Measurements from ENCODE around the gene SMARCAL1. TPM values are rescaled to one million over a fixed set of nuclear protein-coding genes. Genes with fewer than 3 reads are reported as not detected.

The SMARCAL1 gene
- total RNA-seq, 1 donor from 2014 or later = 35.2 TPM

GRCh38 chr2:216371721-216372702 is 40.3 kb upstream of the SMARCAL1 start, which contains the start of gene MARCHF4:
Gene MARCHF4, minus strand, starts transcription at chr2:216372483. Its CDS starts 2,223 bp downstream, at chr2:216370260.
- H3K27me3 ChIP-seq (ENCODE audit: insufficient read depth, low read length) = no peaks in the 10 kb centered on the region
- Mint-ChIP-seq H3K27ac (ENCODE audit: unreplicated experiment) (peak within 1 kb of the TSS; percentile 93), H3K9me3 (ENCODE audit: unreplicated experiment) (peaks cover 2% of the 10 kb centered on the region), H3K36me3 (ENCODE audit: low read depth, unreplicated experiment) (peaks cover 3% of the 10 kb centered on the region), H3K4me1 (ENCODE audit: low read depth, unreplicated experiment) (peaks cover 59% of the 10 kb centered on the region), H3K4me3 (ENCODE audit: unreplicated experiment) (peak within 1 kb of the TSS; percentile 89), H3K27me3 (ENCODE audit: low read depth, unreplicated experiment) (no peaks in the 10 kb centered on the region)
- peaks cover 25% of the 10 kb centered on the region for H3K79me2 ChIP-seq (ENCODE audit: insufficient read depth, low read length)
- peak within 1 kb of the TSS; percentile 88 for H3K9ac ChIP-seq (ENCODE audit: low read length)
- peak within 1 kb of the TSS; percentile 47 for H2AFZ ChIP-seq (ENCODE audit: low read depth, low read length)
- H3K4me2 ChIP-seq (ENCODE audit: low read length) = peak within 1 kb of the TSS; percentile 96
- DNase-seq (ENCODE audit: low read depth) (peak; percentile 77), FAIRE-seq (no peak)
- H3K36me3 ChIP-seq (ENCODE audit: insufficient read depth, low read length) = no peaks in the 10 kb centered on the region
- H3K27ac ChIP-seq (ENCODE audit: low read depth, low read length) = peak within 1 kb of the TSS; percentile 98
- no peaks in the 10 kb centered on the region for H3K9me3 ChIP-seq (ENCODE audit: insufficient read depth, low read depth, low read length)
- peak within 1 kb of the TSS; percentile 69 for H3K4me3 ChIP-seq (ENCODE audit: insufficient read depth, low read depth, low read length)
- H3K4me1 ChIP-seq (ENCODE audit: insufficient read depth, low read length) = peaks cover 35% of the 10 kb centered on the region
- TF ChIP-seq EZH2 (IDR thresholded peaks at IDR 0.05; ENCODE audit: insufficient read depth, low read length) (no peak), CTCF (IDR thresholded peaks at IDR 0.05; ENCODE audit: insufficient read depth, low read depth, low read length) (no peak)
- H4K20me1 ChIP-seq (ENCODE audit: insufficient read depth, low read length) = peaks cover 20% of the 10 kb centered on the region

DNA sequence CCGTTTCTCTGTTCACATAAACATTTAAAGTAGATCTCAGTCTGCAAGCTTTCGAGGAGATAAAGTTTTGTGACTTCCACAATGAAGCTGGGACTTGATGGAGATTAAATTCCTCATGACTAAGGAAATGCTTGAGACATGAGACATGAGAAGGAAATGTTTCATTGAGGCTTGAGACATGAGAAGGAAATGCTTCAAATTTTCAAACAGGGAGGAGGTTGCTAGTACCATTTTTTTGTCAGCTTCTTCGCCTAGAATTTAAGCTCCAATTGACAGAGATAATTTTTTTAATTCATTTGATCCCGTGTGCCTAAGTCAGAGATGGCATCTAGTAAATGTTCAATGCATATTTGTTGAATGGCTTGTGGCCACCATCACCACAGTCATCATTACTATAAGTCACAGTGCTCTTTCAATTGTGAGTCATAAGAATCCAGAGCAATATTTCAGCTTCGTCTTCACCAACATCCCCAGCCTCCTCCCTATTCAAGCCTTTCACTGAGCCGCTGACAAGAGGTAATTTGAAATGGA is 39.5 kb upstream of the SMARCAL1 start:
- Mint-ChIP-seq H3K4me3 (ENCODE audit: unreplicated experiment) (peak overlapping the region; percentile 89), H3K4me1 (ENCODE audit: low read depth, unreplicated experiment) (peaks cover 52% of the 10 kb centered on the region), H3K27ac (ENCODE audit: unreplicated experiment) (peak overlapping the region; percentile 93), H3K9me3 (ENCODE audit: unreplicated experiment) (peaks cover 2% of the 10 kb centered on the region), H3K27me3 (ENCODE audit: low read depth, unreplicated experiment) (no peaks in the 10 kb centered on the region), H3K36me3 (ENCODE audit: low read depth, unreplicated experiment) (peaks cover 3% of the 10 kb centered on the region)
- Histone ChIP-seq H3K4me1 (ENCODE audit: insufficient read depth, low read length) (peaks cover 35% of the 10 kb centered on the region), H4K20me1 (ENCODE audit: insufficient read depth, low read length) (peaks cover 15% of the 10 kb centered on the region), H3K79me2 (ENCODE audit: insufficient read depth, low read length) (peaks cover 25% of the 10 kb centered on the region), H3K9me3 (ENCODE audit: insufficient read depth, low read depth, low read length) (no peaks in the 10 kb centered on the region), H3K27ac (ENCODE audit: low read depth, low read length) (peak overlapping the region; percentile 98), H3K4me3 (ENCODE audit: insufficient read depth, low read depth, low read length) (peak overlapping the region; percentile 69), H3K27me3 (ENCODE audit: insufficient read depth, low read length) (no peaks in the 10 kb centered on the region), H3K9ac (ENCODE audit: low read length) (peak overlapping the region; percentile 88), H3K4me2 (ENCODE audit: low read length) (peak overlapping the region; percentile 96), H2AFZ (ENCODE audit: low read depth, low read length) (peak overlapping the region; percentile 27), H3K36me3 (ENCODE audit: insufficient read depth, low read length) (no peaks in the 10 kb centered on the region)
- DNase-seq (ENCODE audit: low read depth) (peak; percentile 92), FAIRE-seq (no peak)
- no peak for TF ChIP-seq CTCF (IDR thresholded peaks at IDR 0.05; ENCODE audit: insufficient read depth, low read depth, low read length)
- TF ChIP-seq EZH2 (IDR thresholded peaks at IDR 0.05; ENCODE audit: insufficient read depth, low read length) = no peak

Data from astrocyte (in vitro differentiated cells and primary cell).